ENCODE results near the gene WSCD2.

WSCD2 gene

DNA sequence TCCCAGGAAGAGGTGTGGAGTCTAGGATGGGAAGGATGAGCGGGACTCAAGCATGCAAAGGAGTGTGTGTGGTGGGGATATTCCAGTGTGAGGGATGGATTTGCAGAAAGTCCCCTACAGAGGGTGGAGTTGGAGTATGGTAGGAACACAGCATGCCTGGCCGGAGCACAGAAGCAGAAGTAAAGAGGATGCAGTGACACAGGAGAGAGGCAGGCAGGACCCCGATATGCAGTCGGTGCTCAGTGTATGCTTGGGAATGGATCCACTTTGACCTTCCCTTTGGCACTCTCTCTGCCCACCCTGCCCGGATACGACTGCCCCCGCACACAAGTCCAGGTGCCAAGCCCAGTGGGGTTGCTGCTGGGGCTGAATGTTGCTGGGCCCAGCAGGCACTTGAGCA, 21.3 kb downstream of the WSCD2 start:
- Histone ChIP-seq H3K4me3 (replicated peaks; ENCODE audit: insufficient read depth, low read length) (no peak overlapping the region), H3K27me3 (ENCODE audit: insufficient read depth, poor library complexity, severe bottlenecking) (no peaks in the 10 kb centered on the region), H3K27ac (replicated peaks) (no peak overlapping the region)
- TF ChIP-seq, protein P1, sequence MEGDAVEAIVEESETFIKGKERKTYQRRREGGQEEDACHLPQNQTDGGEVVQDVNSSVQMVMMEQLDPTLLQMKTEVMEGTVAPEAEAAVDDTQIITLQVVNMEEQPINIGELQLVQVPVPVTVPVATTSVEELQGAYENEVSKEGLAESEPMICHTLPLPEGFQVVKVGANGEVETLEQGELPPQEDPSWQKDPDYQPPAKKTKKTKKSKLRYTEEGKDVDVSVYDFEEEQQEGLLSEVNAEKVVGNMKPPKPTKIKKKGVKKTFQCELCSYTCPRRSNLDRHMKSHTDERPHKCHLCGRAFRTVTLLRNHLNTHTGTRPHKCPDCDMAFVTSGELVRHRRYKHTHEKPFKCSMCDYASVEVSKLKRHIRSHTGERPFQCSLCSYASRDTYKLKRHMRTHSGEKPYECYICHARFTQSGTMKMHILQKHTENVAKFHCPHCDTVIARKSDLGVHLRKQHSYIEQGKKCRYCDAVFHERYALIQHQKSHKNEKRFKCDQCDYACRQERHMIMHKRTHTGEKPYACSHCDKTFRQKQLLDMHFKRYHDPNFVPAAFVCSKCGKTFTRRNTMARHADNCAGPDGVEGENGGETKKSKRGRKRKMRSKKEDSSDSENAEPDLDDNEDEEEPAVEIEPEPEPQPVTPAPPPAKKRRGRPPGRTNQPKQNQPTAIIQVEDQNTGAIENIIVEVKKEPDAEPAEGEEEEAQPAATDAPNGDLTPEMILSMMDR (IDR thresholded peaks at IDR 0.05; ENCODE audit: insufficient read depth, low read length), result no peak
- TF ChIP-seq SPI1 (IDR thresholded peaks at IDR 0.05; ENCODE audit: borderline replicate concordance, low read depth) (no peak), GABPA (IDR thresholded peaks at IDR 0.05; ENCODE audit: low read depth) (no peak), POLR2AphosphoS5 (IDR thresholded peaks at IDR 0.05; ENCODE audit: low read depth) (no peak)
- DNase-seq (ENCODE audit: low read depth in 1 of 2, low spot score in 1 of 2), result no peak

DNA sequence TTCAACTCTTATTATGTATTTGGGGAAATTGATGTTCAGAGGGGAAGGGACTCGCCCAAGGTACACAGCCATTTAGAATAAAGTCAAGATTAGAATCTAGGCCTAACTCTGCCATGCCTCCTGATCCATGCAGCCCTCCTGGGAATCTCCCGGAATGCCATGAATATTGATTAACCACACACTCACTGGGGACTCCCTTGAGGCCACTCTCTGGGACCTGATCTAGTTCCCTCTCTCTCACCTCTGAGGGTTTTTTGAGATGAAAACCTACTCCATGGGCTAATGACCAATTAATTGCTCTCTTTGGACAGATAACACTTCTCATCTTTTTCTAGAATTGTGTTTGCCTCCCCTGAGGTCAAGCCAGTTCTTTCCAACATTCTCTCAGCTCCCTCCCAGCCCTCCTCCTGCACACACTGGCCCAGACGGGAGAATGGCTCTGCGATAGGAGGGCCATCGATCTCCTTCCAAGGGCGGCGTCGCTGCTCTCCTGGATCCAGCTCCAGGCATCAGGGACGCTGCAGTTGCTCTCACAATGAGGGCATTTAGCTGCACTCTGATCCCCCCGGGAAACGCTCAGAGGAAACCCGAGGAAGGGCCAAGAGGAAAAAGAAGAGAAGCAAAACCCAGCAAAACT, 22.6 kb downstream of the WSCD2 start:
- no peak for TF ChIP-seq GABPA (IDR thresholded peaks at IDR 0.05; ENCODE audit: low read depth)
- TF ChIP-seq POLR2AphosphoS5 (IDR thresholded peaks at IDR 0.05; ENCODE audit: low read depth), result no peak
- no peak for TF ChIP-seq SPI1 (IDR thresholded peaks at IDR 0.05; ENCODE audit: borderline replicate concordance, low read depth)
- no peak for TF ChIP-seq REST (IDR thresholded peaks at IDR 0.05; ENCODE audit: insufficient replicate concordance, low read depth)
- TF ChIP-seq, protein P1 (IDR thresholded peaks at IDR 0.05; ENCODE audit: insufficient read depth, low read length), result no peak
- no peak overlapping the region for H3K4me3 ChIP-seq (replicated peaks; ENCODE audit: insufficient read depth, low read length)
- H3K27me3 ChIP-seq (ENCODE audit: insufficient read depth, poor library complexity, severe bottlenecking), result no peaks in the 10 kb centered on the region
- no peak overlapping the region for H3K27ac ChIP-seq (replicated peaks)
- DNase-seq (ENCODE audit: low read depth in 1 of 2, low spot score in 1 of 2), result no peak

- no peak for DNase-seq (ENCODE audit: low read depth in 1 of 2, low spot score in 1 of 2)
- no peak overlapping the region for H3K27ac ChIP-seq (replicated peaks)
- no peak for TF ChIP-seq GABPA (IDR thresholded peaks at IDR 0.05; ENCODE audit: low read depth)
- no peak for TF ChIP-seq REST (IDR thresholded peaks at IDR 0.05; ENCODE audit: insufficient replicate concordance, low read depth)
- no peak for TF ChIP-seq POLR2AphosphoS5 (IDR thresholded peaks at IDR 0.05; ENCODE audit: low read depth)
- TF ChIP-seq, protein P1 (IDR thresholded peaks at IDR 0.05; ENCODE audit: insufficient read depth, low read length), result no peak
- no peak for TF ChIP-seq SPI1 (IDR thresholded peaks at IDR 0.05; ENCODE audit: borderline replicate concordance, low read depth)
- H3K27me3 ChIP-seq (ENCODE audit: insufficient read depth, poor library complexity, severe bottlenecking), result no peaks in the 10 kb centered on the region
- H3K4me3 ChIP-seq (replicated peaks; ENCODE audit: insufficient read depth, low read length), result no peak overlapping the region
Measured at GRCh38 chr12:108152170-108152538, 23.1 kb downstream of the WSCD2 start.

- TF ChIP-seq, protein P1 (IDR thresholded peaks at IDR 0.05; ENCODE audit: insufficient read depth, low read length), result no peak
- no peak for TF ChIP-seq GABPA (IDR thresholded peaks at IDR 0.05; ENCODE audit: low read depth)
- TF ChIP-seq REST (IDR thresholded peaks at IDR 0.05; ENCODE audit: insufficient replicate concordance, low read depth), result no peak
- TF ChIP-seq SPI1 (IDR thresholded peaks at IDR 0.05; ENCODE audit: borderline replicate concordance, low read depth), result no peak
- TF ChIP-seq POLR2AphosphoS5 (IDR thresholded peaks at IDR 0.05; ENCODE audit: low read depth), result no peak
- no peak for DNase-seq (ENCODE audit: low read depth in 1 of 2, low spot score in 1 of 2)
- no peaks in the 10 kb centered on the region for H3K27me3 ChIP-seq (ENCODE audit: insufficient read depth, poor library complexity, severe bottlenecking)
Measured at GRCh38 chr12:108156717-108157116, 27.6 kb downstream of the WSCD2 start.

More at GRCh38 chr12:108156717-108157116, 27.6 kb downstream of the WSCD2 start:
- Histone ChIP-seq H3K4me3 (replicated peaks; ENCODE audit: insufficient read depth, low read length) (no peak overlapping the region), H3K27ac (replicated peaks) (no peak overlapping the region)

All from HL-60 (cell line).